D721Med (cell line): ENCODE data around the gene NTN3.

Source experiments
- DNase-seq: peaks from one replicate; pipeline ENCODE4 v3.0.0; 2011; ENCODE audit warnings: low spot score; ENCODE audit not compliant: insufficient read length
- FAIRE-seq: peaks from 2 replicates; lab custom pipeline; 2011; peaks lifted over from hg19 to GRCh38; lab: Jason Lieb, UNC
- CTCF ChIP-seq: IDR thresholded peaks from 2 replicates; pipeline ENCODE4 v1.5.1; 2012; ENCODE audit warnings: mild to moderate bottlenecking, control low read depth; ENCODE audit not compliant: insufficient read depth; ENCODE audit errors: missing control alignments

The NTN3 gene

GRCh38 chr16:2517954-2518605 is 47.0 kb downstream of the NTN3 start:
- FAIRE-seq, result no peak
- TF ChIP-seq CTCF, result no peak
- DNase-seq, result no peak

DNA sequence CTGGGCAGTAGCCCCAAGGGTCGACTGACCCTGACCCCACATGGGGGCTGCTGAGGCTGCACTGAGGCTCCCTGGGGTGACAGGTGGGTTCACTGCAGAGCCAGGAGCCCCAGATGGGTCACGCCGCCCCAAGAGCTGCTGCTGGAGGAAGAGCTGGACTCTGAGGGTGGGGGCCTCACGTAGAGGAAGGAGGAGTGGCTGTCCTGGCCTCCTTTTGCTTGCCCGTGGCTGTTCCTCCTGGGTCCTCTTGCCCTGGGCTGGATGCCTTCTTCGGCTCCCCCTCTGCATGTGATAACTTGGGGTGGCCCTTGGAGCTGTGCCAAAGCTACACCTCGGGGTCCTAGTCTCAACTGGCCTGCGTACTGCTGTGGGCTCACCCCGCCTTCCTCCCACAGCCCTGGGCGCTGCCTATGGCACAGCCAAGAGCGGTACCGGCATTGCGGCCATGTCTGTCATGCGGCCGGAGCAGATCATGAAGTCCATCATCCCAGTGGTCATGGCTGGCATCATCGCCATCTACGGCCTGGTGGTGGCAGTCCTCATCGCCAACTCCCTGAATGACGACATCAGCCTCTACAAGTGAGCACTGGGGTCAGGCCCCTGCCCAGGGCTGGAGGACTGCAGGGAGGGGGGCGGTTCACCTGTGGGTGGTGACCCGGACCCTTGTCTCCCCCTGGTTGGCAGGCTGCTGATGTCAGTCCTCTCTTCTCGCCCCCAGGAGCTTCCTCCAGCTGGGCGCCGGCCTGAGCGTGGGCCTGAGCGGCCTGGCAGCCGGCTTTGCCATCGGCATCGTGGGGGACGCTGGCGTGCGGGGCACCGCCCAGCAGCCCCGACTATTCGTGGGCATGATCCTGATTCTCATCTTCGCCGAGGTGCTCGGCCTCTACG is 48.0 kb downstream of the NTN3 start:
- no peak for FAIRE-seq
- no peak for DNase-seq

GRCh38 chr16:2519711-2520080 is 48.6 kb downstream of the NTN3 start:
- DNase-seq (no peak), FAIRE-seq (no peak)
- TF ChIP-seq CTCF, result no peak

More for the DNA sequence above, 48.0 kb downstream of the NTN3 start:
- no peak for TF ChIP-seq CTCF

DNA sequence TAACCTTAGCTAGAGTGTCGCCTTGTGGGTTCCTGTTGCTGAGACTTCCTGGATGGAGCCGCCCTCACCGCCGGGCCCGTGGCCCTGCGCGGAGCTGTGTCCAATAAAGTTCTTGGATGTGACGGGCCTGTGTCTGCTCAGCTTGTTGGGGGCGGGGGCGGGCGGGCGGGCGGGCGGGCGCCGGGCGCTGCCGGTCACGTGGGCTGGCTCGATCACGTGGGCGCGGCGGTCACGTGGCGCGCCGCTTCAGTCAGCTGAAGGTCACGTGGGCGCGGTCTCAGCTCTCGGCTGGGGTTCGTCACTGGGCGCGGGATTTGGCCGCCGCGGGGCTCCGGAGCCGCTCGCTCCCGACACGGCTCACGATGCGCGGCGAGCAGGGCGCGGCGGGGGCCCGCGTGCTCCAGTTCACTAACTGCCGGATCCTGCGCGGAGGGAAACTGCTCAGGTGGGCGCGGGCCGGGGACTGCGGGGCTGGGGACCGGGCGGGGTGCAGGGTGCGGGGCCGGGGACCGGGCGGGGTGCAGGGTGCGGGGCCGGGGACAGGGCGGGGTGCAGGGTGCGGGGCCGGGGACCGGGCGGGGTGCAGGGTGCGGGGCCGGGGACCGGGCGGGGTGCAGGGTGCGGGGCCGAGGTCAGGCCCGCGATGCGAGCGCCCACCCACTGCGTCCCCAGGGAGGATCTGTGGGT is 49.1 kb downstream of the NTN3 start, which contains the start of gene AMDHD2:
AMDHD2 (plus strand) TSS at position 275 of the 687 bp plus-strand sequence; CDS start at position 363, 88 bp downstream.
- DNase-seq, result peak; percentile 99
- FAIRE-seq, result no peak
- TF ChIP-seq CTCF, result no peak

- no peak for FAIRE-seq
- no peak for TF ChIP-seq CTCF
- no peak for DNase-seq
Observed at GRCh38 chr16:2520784-2521531, 49.9 kb downstream of the NTN3 start.
